SHP77 treated with DMSO at 0.1 percent for 48 hours (cell line): ENCODE results near the gene FBXL4.
"Not testable (repeated sequence)": the region's sequence is repeated elsewhere in the genome, so short reads cannot be mapped to it uniquely, and the experiment has no call there.

Experiments
- DNase-seq: peaks from one replicate; lab custom pipeline; 2025; lab: John Stamatoyannopoulos, UW

Gene FBXL4

DNA sequence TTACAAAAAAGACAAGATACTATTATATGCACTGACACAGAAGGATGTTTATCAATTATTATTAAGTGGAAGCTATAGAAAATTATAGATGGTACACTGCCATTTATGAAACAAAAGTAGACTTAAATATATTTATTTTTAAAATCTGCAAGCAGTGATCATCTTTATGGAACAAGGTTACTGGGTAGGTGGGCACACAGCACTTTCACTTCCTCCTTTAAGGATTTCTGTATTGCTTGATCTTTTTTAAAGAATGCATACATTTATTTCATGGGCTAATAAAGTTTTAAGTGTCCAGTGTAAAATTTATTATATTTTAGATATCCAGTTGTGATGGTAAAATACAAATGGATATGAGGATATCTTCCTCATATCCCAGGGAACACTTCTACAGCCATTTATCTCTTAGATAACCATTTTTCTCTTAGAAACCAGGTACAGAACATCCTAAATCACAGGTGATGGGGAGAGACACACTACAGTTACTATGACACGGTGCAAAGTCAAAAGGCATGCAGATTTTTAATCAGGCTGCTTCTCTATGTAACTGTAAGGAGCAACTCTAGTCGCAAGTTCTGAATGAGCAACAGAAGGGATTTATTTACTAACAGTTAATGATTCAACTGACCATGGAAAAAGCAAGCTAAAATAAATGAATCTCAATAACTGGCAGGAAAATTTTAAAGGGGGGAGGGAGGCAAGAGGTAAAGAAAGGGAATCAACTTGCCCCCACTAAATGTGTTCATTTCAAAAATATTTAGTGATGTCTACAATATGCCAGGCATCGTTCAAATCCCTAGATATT is 2.2 kb downstream of the FBXL4 start:
- DNase-seq: no peak

GRCh38 chr6:98944598-98945081 is 3.1 kb downstream of the FBXL4 start:
- DNase-seq: no peak

GRCh38 chr6:98944168-98944567 is 3.6 kb downstream of the FBXL4 start:
- DNase-seq: no peak

- DNase-seq: no peak
Measured at GRCh38 chr6:98942263-98942803, 5.4 kb downstream of the FBXL4 start.

DNA sequence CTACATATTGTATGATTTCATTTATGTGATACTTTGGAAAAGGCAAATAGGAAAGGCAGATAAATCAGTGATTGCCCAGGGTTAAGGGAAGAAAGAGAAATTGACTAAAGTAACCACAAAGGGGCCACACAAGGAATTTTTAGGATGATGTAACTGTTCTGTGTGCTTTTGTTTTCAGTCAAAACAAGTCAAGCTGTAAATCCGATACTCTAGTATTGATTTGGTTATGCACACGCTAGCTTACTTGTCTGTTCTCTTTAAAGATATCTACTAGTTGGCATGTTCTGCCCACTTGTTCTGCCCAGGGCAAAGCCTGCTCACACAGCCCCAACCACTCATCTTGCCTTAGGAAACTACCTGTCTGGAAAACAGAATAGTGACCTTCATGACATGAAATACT is 6.4 kb downstream of the FBXL4 start:
- no peak for DNase-seq

- no peak for DNase-seq
Measured at GRCh38 chr6:98937351-98937750, 10.4 kb downstream of the FBXL4 start.

DNA sequence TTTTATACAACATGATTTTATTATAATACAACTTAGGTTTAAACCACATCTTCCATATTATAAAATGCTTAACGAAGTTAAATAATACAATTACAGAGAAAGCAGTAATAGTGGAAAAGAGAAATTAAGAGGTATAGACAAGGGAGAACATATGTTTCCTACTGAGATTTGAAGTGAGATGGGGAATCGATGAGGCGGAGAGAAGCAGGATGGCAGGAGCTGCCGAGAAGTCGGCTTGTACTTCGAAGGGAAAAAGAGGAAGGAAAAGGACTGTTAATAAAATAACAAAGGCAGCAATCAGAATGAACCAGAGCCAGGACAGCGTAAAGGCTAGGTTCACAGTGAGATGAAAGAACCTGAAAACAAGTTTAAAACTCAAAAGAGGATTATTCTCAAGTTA is 15.4 kb downstream of the FBXL4 start:
- no peak for DNase-seq

- DNase-seq: no peak
Measured at GRCh38 chr6:98931696-98932095, 16.1 kb downstream of the FBXL4 start.

DNA sequence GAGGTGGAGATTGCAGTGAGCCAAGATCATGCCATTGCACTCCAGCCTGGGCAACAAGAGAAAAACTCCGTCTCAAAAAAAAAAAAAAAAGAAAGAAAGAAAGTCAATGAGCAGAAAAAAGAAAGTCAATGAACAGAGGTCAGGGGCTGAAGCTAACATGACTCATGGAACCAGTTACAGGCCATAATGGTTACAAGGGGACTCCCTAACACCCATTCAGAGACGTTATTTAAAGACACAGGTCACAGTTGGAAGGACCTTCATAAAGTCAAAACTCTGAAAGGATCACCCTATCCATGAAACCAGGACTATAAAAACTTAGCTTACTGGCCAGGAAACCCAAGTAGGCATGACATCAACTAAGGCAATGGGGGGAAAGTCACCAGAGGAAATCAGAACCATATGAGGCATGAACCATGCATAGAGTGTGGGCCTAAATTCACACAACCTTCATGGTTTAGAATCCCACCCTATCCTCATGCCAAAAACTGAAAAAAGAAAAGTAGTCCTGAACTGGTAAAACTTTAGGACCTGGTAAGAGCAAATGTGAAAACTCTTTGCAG is 18.2 kb downstream of the FBXL4 start:
- no peak for DNase-seq

DNA sequence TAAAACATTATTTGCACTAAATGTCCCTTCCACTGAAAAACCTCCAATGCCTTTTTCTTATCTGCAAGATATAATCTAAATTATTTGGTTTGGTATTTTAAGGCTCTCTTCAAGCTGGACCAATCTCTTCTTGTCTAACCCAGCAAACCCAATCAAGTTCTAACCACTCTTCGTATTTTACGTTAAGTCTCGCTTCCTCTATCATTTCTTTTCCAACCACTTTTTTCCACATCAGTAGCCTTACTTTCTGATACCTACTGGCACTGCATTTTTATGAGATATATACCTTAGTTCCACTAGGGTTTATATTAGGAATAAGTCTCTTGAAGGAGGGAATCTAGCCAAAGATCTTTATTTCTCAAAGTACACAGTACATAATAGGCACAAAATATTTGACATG is 19.1 kb downstream of the FBXL4 start:
- DNase-seq: no peak

DNA sequence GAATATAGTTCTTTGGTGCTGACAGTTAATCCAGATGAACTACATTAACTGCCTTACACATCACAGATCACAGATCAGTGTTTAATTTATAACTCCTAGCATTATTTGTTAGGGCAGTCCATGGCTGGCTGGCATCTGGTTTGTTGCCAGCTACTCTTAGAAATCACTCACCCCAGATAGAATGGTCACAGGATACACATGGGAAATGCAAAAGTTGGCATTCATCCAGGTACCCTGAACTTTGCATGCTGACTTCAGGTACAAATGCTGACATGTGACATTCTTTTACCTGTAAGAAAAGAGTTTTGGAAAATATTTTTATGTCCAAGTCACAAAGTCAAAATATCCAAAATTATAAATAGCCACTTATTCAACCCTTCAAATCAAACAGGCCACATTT is 20.2 kb downstream of the FBXL4 start:
- DNase-seq: no peak

- no peak for DNase-seq
Measured at GRCh38 chr6:98925831-98926230, 21.9 kb downstream of the FBXL4 start.

DNA sequence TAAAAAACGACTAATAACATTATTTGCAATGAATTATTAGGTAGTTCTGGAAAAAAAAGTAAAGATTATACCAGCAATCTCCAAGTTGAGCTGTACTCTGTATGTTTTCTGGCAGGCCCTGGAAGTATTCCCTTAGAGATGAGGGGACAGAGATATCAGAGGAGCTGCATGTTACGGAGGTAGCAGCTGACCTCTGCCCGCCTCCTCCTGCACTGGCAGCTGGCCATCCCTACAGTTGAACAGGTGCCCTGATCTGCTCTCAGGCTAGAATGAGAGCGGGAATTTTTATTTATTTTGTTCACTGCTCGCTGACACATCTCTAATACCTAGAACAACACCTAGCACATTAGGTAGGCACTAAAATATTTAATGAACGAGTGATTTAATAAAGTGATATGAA is 23.1 kb downstream of the FBXL4 start:
- DNase-seq: peak; percentile 62

DNA sequence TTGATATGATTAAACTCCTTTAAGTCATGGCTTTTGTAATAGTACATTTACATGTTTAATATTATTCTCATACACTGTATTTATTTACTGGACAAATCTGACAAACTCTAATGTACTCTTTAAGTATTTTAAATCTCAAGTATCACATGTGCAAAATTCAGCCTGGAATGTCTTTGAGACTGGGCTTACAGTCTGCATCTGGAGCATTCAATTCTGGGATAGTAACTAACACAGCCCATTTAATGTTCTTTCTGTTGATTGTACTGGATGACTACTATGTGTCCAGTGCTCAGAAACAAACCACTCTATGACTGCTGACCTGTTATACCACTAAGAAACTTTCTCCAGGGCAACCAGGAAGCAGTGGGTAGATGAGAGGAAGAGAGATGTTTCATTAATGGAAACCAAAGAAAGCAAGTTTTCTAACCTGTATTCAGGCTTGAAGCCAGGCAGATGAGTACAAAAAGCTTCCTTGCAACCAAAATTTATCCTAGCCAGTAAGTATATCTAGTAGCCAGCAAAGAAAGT is 26.8 kb downstream of the FBXL4 start:
- no peak for DNase-seq

- DNase-seq: not testable (repeated sequence)
Measured at GRCh38 chr6:98910946-98911345, 36.8 kb downstream of the FBXL4 start.

GRCh38 chr6:98909236-98909635 is 38.5 kb downstream of the FBXL4 start:
- DNase-seq: no peak

GRCh38 chr6:98906342-98906741 is 41.4 kb downstream of the FBXL4 start:
- DNase-seq: not testable (repeated sequence)

DNA sequence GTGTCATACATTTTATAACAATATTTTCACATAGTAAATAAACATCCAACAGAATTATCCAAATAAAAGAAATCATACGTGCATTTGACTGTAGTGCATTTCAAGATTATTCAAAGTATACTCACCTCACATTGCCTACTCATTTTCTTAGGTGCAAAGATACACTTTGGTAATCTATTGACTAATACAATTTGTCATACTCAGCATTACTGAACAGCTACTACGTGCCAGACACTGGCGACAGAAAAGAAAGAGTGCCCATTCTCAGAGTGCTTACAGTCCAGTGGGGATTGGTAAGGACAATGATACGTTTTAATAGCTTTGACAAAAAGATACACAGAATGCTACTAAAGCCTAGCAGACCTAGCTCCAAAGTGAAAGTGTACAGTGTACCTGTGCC is 42.0 kb downstream of the FBXL4 start:
- DNase-seq: no peak

GRCh38 chr6:98904096-98904495 is 43.6 kb downstream of the FBXL4 start:
- DNase-seq: no peak

- DNase-seq: no peak
Measured at GRCh38 chr6:98900706-98901105, 47.0 kb downstream of the FBXL4 start.

DNA sequence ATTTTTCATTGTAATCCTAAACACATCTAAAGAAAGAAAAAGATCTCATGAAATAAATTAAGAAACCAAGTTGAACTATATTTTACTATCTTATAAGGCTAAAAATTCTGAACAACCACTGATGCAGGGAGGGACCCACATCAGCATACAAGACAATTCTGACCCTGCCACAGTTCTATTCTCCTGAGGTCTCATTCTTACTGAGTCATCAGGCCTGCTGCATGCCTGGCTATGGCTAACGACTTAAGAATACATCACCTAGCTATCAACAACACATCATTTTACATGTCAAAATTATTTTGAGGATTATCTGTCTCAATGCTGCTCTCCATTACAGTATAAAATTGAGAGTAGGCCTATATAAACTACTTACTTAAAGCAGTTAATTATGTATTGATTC is 52.9 kb downstream of the FBXL4 start:
- DNase-seq: no peak

- DNase-seq: no peak
Measured at GRCh38 chr6:98887650-98888049, 60.1 kb downstream of the FBXL4 start.

DNA sequence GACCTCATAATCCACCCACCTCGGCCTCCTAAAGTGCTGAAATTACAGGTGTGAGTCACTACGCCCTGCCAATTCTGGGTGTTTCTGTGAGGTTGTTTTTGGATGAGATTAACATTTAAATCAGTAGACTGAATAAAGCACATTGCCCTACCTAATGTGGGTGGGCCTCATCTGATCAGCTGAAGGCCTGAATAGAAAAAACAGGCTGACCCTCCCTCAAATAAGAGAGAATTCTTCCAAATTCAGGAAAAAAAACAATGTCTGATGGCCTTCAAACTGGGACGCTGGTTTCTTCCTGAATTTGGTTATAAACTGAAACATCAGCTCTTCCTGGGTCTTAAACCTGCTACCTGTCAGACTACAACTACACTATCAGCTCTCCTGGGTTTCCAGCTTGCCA is 62.4 kb downstream of the FBXL4 start:
- no peak for DNase-seq
